GM19452 (cell line): ENCODE data around the gene NFIC.

Experiments used
- ATAC-seq: cut with Tn5 transposase; IDR thresholded peaks from one replicate; pipeline ENCODE4 v1.9.1; 2021; ENCODE audit not compliant: unreplicated experiment

Gene NFIC

GRCh38 chr19:3464587-3465235 lies 98.3 kb downstream of the NFIC start:
- no peak for ATAC-seq

- no peak for ATAC-seq
Observed at GRCh38 chr19:3465552-3465951, 99.2 kb downstream of the NFIC start.

DNA sequence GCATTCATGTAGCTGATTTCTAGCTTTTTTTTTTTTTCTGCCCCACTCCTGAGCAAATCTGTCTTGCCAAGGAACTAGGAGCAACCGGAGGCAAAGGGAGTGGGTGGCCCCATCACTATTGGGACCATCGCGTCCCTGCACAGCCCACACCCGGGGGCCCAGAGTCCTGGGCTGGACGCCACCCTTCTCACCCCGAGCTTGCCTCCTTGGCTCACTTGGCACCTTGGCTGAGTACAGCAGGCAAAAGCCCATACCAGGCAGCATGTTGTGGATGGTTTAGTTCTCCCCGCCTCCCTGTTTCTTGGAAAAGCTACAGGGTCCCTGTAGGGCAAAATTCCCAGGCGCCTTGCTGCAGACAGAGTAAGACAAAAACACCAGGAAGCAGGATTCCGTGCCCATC lies 100.3 kb downstream of the NFIC start:
- ATAC-seq = no peak

DNA sequence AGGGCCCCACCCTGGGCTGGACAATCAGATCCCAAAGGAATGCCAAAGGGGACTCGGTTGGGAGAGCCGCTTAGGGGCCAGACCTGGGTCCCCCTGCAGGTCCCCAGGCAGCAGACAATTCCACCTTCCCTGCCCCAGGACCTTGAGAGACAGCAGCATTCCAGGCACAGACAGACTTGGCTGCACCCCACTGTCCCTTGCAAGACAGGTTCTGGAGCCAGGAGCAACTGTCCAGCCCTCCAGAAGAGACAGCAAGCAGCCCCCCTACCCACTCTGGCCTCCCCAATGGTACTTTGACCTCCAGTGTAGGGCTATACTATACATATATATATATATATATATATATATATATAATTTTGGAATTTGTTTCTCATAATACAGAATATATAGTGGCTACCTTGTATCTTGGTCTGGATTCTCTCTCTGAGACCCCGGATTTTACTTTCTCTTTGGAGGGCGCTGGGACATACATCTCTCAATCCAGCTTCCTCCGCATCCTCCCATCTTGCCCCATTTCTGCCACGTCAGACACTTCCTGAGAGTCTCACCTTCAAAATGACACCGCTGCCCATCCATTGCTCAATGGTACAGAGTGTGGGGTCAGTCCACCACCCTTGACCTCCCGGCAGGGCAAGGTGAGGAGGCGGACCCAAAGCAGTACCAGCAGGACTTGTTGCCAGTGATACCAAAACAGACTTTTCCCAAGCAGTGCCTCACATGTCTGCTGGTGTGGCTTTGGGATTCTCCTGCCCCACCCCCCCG lies 101.2 kb downstream of the NFIC start:
- no peak for ATAC-seq

- no peak for ATAC-seq
Observed at GRCh38 chr19:3468211-3468610, 101.8 kb downstream of the NFIC start.

GRCh38 chr19:3469638-3470499 lies 103.5 kb downstream of the NFIC start:
- no peak for ATAC-seq

- ATAC-seq = no peak
Observed at GRCh38 chr19:3470500-3471128, 104.2 kb downstream of the NFIC start.

DNA sequence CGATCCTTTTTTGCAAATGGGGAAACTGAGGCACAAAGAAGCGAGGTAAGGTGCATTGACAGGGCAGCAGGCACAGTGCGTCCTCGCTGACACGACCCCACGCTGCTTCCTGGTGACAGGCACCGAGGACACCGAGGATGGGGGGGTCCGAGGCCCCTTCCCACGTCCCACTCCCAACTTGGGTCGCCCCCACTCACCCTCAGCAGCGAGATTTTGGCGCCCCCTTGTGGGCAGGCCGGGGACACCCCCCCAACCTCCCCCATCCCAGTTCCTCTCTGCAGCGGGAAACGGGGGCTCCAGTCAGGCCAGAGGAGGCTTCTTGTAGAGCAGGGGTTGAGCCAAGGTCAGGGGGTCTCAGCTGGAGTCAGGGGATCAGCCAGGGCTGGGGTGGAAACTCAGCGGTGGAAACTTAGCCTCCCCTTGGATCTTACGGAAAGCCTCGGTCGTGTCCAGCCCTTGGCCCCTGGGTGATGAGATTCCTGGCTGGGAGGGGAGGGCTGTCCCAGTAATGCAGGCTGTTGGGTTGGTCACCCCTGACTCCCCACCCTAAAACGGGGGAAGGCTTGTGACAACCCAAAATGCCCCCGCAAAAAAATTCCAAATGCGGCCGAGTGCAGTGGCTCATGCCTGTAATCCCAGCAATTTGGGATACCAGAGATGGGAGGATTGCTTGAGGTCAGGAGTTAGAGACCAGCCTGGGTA lies 105.7 kb downstream of the NFIC start:
- no peak for ATAC-seq

DNA sequence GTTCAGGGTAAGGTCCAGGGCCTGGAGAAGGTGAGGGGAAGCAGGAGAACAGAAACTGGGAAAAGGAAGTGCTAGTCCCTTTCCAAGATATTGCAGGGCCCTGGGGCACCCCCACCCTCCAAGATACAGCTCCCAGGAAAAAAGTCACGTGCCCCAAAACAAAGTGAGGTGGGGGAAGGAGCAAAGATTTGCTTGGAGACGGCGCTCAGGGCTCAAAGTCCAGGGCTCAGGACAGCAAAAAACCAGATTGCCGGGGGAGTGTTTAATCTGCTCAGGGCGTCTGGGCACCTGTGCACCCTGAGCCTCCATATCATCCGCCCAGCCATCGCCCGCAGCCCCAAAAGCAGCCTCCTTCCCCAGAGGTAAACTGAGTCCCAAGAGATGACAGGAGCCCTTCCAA lies 107.6 kb downstream of the NFIC start:
- no peak for ATAC-seq

GRCh38 chr19:3474614-3475013 lies 108.2 kb downstream of the NFIC start:
- ATAC-seq = no peak

DNA sequence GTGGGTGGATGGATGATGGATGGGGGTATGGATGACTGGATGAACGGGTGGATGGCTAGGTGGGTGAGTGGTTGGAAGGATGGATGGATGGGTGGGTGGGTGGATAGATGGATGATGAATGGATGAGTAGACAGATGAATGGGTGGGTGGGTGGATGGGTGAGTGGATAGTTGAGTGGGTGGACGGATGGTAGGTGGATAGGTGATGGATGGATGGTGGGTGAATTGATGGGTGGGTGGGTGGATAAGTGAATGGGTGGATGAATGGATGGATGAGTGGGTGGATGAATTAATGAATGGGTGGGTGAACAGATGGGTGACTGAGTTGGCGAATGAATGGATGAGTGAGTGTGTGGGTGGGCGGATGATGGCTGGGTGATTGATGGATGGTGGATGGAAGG lies 109.1 kb downstream of the NFIC start:
- ATAC-seq = no peak

DNA sequence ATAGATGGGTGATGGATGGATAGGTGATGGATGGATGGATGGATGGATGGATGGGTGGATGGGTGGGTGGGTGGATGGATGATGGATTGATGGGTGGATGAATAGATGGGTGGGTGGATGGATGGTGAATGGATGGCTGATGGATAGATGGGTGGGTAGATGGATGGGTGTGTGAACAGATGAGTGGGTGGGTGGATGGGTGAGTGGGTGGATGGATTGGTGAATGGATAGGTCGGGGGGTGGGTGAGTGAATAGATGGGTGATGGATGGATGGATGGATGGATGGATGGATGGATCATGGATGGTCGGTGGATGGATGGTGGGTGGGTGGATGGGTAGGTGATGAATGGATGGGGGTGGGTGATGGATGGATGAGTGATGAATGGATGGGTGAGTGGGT lies 110.4 kb downstream of the NFIC start:
- ATAC-seq = no peak

GRCh38 chr19:3477506-3477905 lies 111.1 kb downstream of the NFIC start:
- ATAC-seq = no peak

DNA sequence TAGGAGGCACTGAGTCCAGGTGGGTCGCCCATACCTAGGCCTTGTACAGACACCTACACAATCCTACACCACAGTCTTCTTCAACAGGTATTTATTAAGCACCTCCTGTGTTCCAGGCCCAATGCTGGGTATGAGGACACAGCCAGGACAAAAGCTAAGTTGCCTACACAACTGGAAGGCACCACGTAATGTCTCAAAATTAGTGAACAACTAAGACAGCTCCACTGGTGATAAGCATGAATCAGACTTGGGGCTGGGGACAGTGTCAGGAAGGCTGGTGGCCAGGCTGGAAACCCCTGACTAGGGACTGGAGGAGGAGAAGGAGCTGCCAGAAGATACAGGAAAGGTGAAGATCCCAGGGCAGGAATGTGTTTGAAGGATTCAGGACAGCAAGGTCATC lies 111.6 kb downstream of the NFIC start:
- no peak for ATAC-seq

- no peak for ATAC-seq
Observed at GRCh38 chr19:3478409-3479176, 112.2 kb downstream of the NFIC start.

- no peak for ATAC-seq
Observed at GRCh38 chr19:3479177-3479833, 112.9 kb downstream of the NFIC start.

- ATAC-seq = no peak
Observed at GRCh38 chr19:3479834-3480215, 113.4 kb downstream of the NFIC start.

DNA sequence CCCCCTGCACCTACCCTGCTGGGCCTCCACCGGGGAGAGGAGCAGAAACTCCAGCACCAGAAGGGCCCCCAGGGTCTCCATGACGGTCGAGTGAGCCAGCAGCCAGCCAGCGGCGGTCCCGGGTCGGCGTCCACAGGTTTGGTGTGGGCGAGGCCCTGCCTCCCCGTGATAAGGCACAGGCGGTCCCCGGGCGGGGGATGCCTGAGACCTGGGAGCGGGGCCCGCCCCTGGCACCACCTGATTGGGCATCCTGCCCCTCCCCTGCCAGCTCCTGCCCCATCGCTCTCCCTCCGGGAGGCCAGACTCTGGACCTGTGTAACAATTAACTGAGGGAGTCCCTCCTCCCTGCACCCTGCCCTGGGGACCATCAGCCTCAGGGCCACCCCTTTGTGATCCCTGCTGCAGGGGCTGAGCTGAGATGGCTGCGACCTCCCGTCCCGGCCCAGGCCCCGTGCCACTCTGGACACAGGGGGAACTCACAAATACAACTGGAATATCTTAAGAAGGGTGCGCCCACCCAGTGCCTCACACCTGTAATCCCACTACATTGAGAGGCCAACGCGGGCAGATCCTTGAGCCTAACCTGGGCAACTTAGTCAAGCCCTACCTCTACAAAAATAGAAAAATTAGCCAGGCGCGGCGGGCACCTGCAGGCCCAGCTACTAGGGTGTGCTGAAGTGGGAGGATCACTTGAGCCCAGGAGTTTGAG lies 114.2 kb downstream of the NFIC start, which contains the start of gene SMIM24:
Gene SMIM24, minus strand, starts transcription at position 143 of the 709 bp plus-strand sequence. Its CDS starts 62 bp downstream, at position 81.
- ATAC-seq = no peak
